HEK293T (cell line): ENCODE data around the gene CBX4.

Source experiments
- CTCF ChIA-PET: fragments of 350-600 bp; formaldehyde crosslinking; extraction: SDS; loops from one replicate; lab custom pipeline; 2021; ENCODE audit warnings: antibody characterized with exemption, inconsistent platforms; lab: Yijun Ruan, JAX
- POLR2A ChIA-PET: fragments of 350-600 bp; formaldehyde crosslinking; extraction: SDS; loops from one replicate; lab custom pipeline; 2020; ENCODE audit warnings: antibody characterized with exemption, inconsistent platforms; lab: Yijun Ruan, JAX
- DNase-seq: peaks from one replicate; pipeline ENCODE4 v3.0.0; 2012; ENCODE audit warnings: mixed read lengths; ENCODE audit errors: extremely low spot score
- ARNT ChIP-seq: fragments of 450-650 bp; IDR thresholded peaks from 2 replicates; pipeline ENCODE4 v1.6.1; 2017; ENCODE audit warnings: mild to moderate bottlenecking
- BHLHE40 ChIP-seq: fragments of 450-650 bp; IDR thresholded peaks from 2 replicates; pipeline ENCODE4 v1.6.1; 2016; ENCODE audit warnings: mild to moderate bottlenecking, moderate library complexity, borderline replicate concordance
- CTBP1 ChIP-seq: fragments of 450-650 bp; IDR thresholded peaks from 2 replicates; pipeline ENCODE4 v1.6.1; 2016; ENCODE audit warnings: borderline replicate concordance
- ELF4 ChIP-seq: fragments of 450-650 bp; IDR thresholded peaks from 2 replicates; pipeline ENCODE4 v1.6.1; 2017; ENCODE audit warnings: antibody characterized with exemption
- FOXA1 ChIP-seq: fragments of 450-650 bp; IDR thresholded peaks from 2 replicates; pipeline ENCODE4 v1.6.1; 2016; ENCODE audit warnings: mild to moderate bottlenecking
- FOXK2 ChIP-seq: fragments of 450-650 bp; IDR thresholded peaks from 2 replicates; pipeline ENCODE4 v1.6.1; 2016; ENCODE audit warnings: mild to moderate bottlenecking
- FOXM1 ChIP-seq: fragments of 450-650 bp; IDR thresholded peaks from 2 replicates; pipeline ENCODE4 v1.6.1; 2017; ENCODE audit warnings: mild to moderate bottlenecking, borderline replicate concordance
- HDGF ChIP-seq: fragments of 450-650 bp; IDR thresholded peaks from 2 replicates; pipeline ENCODE4 v1.6.1; 2017; ENCODE audit warnings: antibody characterized with exemption, borderline replicate concordance
- L3MBTL2 ChIP-seq: fragments of 450-650 bp; conservative IDR thresholded peaks from 2 replicates; pipeline ENCODE4 v1.6.1; 2016; ENCODE audit warnings: mild to moderate bottlenecking
- LEF1 ChIP-seq: fragments of 450-650 bp; IDR thresholded peaks from 2 replicates; pipeline ENCODE4 v1.6.1; 2017; ENCODE audit warnings: mild to moderate bottlenecking, borderline replicate concordance
- NFRKB ChIP-seq: fragments of 450-650 bp; IDR thresholded peaks from 2 replicates; pipeline ENCODE4 v1.6.1; 2016; ENCODE audit warnings: mild to moderate bottlenecking, moderate library complexity
- PKNOX1 ChIP-seq: fragments of 450-650 bp; IDR thresholded peaks from 2 replicates; pipeline ENCODE4 v1.6.1; 2016
- SP1 ChIP-seq: fragments of 450-650 bp; IDR thresholded peaks from 2 replicates; pipeline ENCODE4 v1.6.1; 2017
- SUZ12 ChIP-seq: fragments of 450-650 bp; IDR thresholded peaks from 2 replicates; pipeline ENCODE4 v1.6.1; 2016; ENCODE audit warnings: mild to moderate bottlenecking
- TARDBP ChIP-seq: fragments of 450-650 bp; IDR thresholded peaks from 2 replicates; pipeline ENCODE4 v1.6.1; 2016
- ZNF384 ChIP-seq: fragments of 450-650 bp; IDR thresholded peaks from 2 replicates; pipeline ENCODE4 v1.6.1; 2016

CBX4 gene

GRCh38 chr17:79834565-79835469 lies 4.4 kb downstream of the CBX4 start:
- CTCF ChIA-PET, result interaction anchor here (0.6 to 2.5 kb wide), 21 partner anchors 10 to 145 kb away, joined by 3 to 11 read pairs (median 4); no protein-coding TSS in a partner anchor
- POLR2A ChIA-PET, result interaction anchor here (0.6 to 3.0 kb wide), 6 partner anchors 9 to 46 kb away, joined by 3 to 25 read pairs (median 4); partner anchors contain the start of gene CBX8
- TF ChIP-seq FOXM1, result peak; percentile 67; the same call in 1 of the 2 replicates
- no peak for TF ChIP-seq ARNT
- 0 out of 2 replicates have a peak, but pooled peaks have one; percentile 16 for TF ChIP-seq HDGF
- peak; percentile 58 for DNase-seq

GRCh38 chr17:79833744-79834564 lies 5.3 kb downstream of the CBX4 start:
- no peak for DNase-seq
- ChIA-PET POLR2A (interaction anchor here (1.1 to 2.1 kb wide), 3 partner anchors 13 to 160 kb away, joined by 4 to 6 read pairs (median 5); no protein-coding TSS in a partner anchor), CTCF (interaction anchor here (0.7 to 1.6 kb wide), 3 partner anchors 15 to 111 kb away, joined by 3 to 6 read pairs (median 3); no protein-coding TSS in a partner anchor)
- TF ChIP-seq PKNOX1, result no peak
- no peak for TF ChIP-seq FOXA1
- no peak for TF ChIP-seq ELF4
- no peak for TF ChIP-seq L3MBTL2
- no peak for TF ChIP-seq ZNF384
- TF ChIP-seq ARNT, result no peak

- DNase-seq, result no peak
- POLR2A ChIA-PET, result interaction anchor here (1.1 to 2.1 kb wide), 3 partner anchors 12 to 161 kb away, joined by 4 to 6 read pairs (median 5); no protein-coding TSS in a partner anchor
- CTCF ChIA-PET, result interaction anchor here (0.6 to 0.7 kb wide), 2 partner anchors 111 to 138 kb away, joined by 3 read pairs; no protein-coding TSS in a partner anchor
- TF ChIP-seq SP1 (no peak), TARDBP (no peak), FOXA1 (no peak), L3MBTL2 (no peak), HDGF (no peak), FOXM1 (no peak), NFRKB (no peak), BHLHE40 (no peak), SUZ12 (no peak), CTBP1 (no peak), ELF4 (no peak), PKNOX1 (no peak), LEF1 (no peak), FOXK2 (no peak), ZNF384 (no peak), ARNT (no peak)
Observed at GRCh38 chr17:79833110-79833450, 6.2 kb downstream of the CBX4 start.

- CTCF ChIA-PET, result interaction anchor here (0.6 kb wide), 1 partner anchor 137 kb away, joined by 3 read pairs; no protein-coding TSS in a partner anchor
- TF ChIP-seq CTBP1 (no peak), ELF4 (no peak), L3MBTL2 (no peak), TARDBP (no peak), SP1 (no peak), LEF1 (no peak), FOXM1 (no peak), ARNT (no peak), FOXA1 (no peak), SUZ12 (no peak), ZNF384 (no peak), BHLHE40 (no peak), HDGF (no peak), PKNOX1 (no peak), NFRKB (no peak), FOXK2 (no peak)
- POLR2A ChIA-PET, result interaction anchor here (1.1 to 2.1 kb wide), 3 partner anchors 11 to 161 kb away, joined by 4 to 6 read pairs (median 5); no protein-coding TSS in a partner anchor
- no peak for DNase-seq
Observed at GRCh38 chr17:79832218-79833109, 6.8 kb downstream of the CBX4 start.
